HFFc6 (cell line): ENCODE results near the gene KCNJ10. TPM values are rescaled to one million over a fixed set of nuclear protein-coding genes. Genes with fewer than 3 reads are reported as not detected.
A peak's percentile ranks its signal among the peaks of the same experiment; 100 is the strongest.

ENCODE experiments used
- DNase-seq: peaks from one replicate; pipeline ENCODE4 v3.0.0-alpha.2; 2018
- H3K27ac Mint-ChIP-seq: 2 replicates; pipeline ENCODE4 v1.8.0; 2020; ENCODE audit warnings: mild to moderate bottlenecking, mixed read lengths
- H3K27me3 Mint-ChIP-seq: 2 replicates; pipeline ENCODE4 v1.8.0; 2021; ENCODE audit warnings: mild to moderate bottlenecking, moderate library complexity, mixed read lengths; ENCODE audit not compliant: insufficient read depth
- H3K36me3 Mint-ChIP-seq: 2 replicates; pipeline ENCODE4 v1.8.0; 2021; ENCODE audit warnings: low read depth, mixed read lengths
- H3K4me1 Mint-ChIP-seq: 2 replicates; pipeline ENCODE4 v1.8.0; 2020; ENCODE audit warnings: low read depth, mixed read lengths
- H3K4me3 Mint-ChIP-seq: 2 replicates; pipeline ENCODE4 v1.8.0; 2020; ENCODE audit warnings: mild to moderate bottlenecking, moderate library complexity, mixed read lengths
- H3K9me3 Mint-ChIP-seq: 2 replicates; pipeline ENCODE4 v1.8.0; 2020; ENCODE audit warnings: mild to moderate bottlenecking, mixed read lengths
- CTCF ChIP-seq: fragments of 200-600 bp; sonication (generic); IDR thresholded peaks from 2 replicates; pipeline ENCODE4 v1.5.0; 2021; ENCODE audit warnings: antibody characterized with exemption, mild to moderate bottlenecking
- total RNA-seq, 6 experiments: library from RNA; stranded (reverse); fragmentation: NEBNext Ultra II Directional; extraction: Animal tissue kit (Norgen Biotek cat#: 25700); gene quantifications; 2 replicates in 1 of 6; 3 replicates in 5 of 6; pipeline ENCODE4 v1.2.3, GENCODE V29; 2021

The KCNJ10 gene
- total RNA-seq, 6 experiments from 2014 or later: not detected

GRCh38 chr1:159968901-159969300 is 101.1 kb downstream of the KCNJ10 start:
- peaks cover 23% of the 10 kb centered on the region for H3K4me1 Mint-ChIP-seq
- no peak for DNase-seq
- H3K36me3 Mint-ChIP-seq: no peaks in the 10 kb centered on the region
- no peaks in the 10 kb centered on the region for H3K9me3 Mint-ChIP-seq
- no peak for TF ChIP-seq CTCF
- H3K27me3 Mint-ChIP-seq: peaks cover 34% of the 10 kb centered on the region; the same call in 1 of the 2 replicates
- H3K4me3 Mint-ChIP-seq: no peak overlapping the region
- H3K27ac Mint-ChIP-seq: no peak overlapping the region

GRCh38 chr1:159965263-159965662 is 104.7 kb downstream of the KCNJ10 start:
- no peak overlapping the region for H3K4me3 Mint-ChIP-seq

GRCh38 chr1:159964144-159964543 is 105.8 kb downstream of the KCNJ10 start:
- H3K36me3 Mint-ChIP-seq: no peaks in the 10 kb centered on the region
- H3K4me3 Mint-ChIP-seq: no peak overlapping the region
- no peak for TF ChIP-seq CTCF
- peaks cover 24% of the 10 kb centered on the region; the same call in 1 of the 2 replicates for H3K27me3 Mint-ChIP-seq
- H3K27ac Mint-ChIP-seq: no peak overlapping the region
- H3K9me3 Mint-ChIP-seq: no peaks in the 10 kb centered on the region
- DNase-seq: no peak
- peaks cover 34% of the 10 kb centered on the region for H3K4me1 Mint-ChIP-seq

More at GRCh38 chr1:159965263-159965662, 104.7 kb downstream of the KCNJ10 start:
- no peak overlapping the region for H3K27ac Mint-ChIP-seq
- no peak for TF ChIP-seq CTCF
- DNase-seq: no peak
- no peaks in the 10 kb centered on the region for H3K36me3 Mint-ChIP-seq
- H3K9me3 Mint-ChIP-seq: no peaks in the 10 kb centered on the region
- H3K4me1 Mint-ChIP-seq: peaks cover 27% of the 10 kb centered on the region
- peaks cover 27% of the 10 kb centered on the region; the same call in 1 of the 2 replicates for H3K27me3 Mint-ChIP-seq

- no peak overlapping the region for H3K27ac Mint-ChIP-seq
- no peaks in the 10 kb centered on the region for H3K36me3 Mint-ChIP-seq
- peaks cover 22% of the 10 kb centered on the region for H3K4me1 Mint-ChIP-seq
- TF ChIP-seq CTCF: no peak
- peak overlapping the region; percentile 10; the same call in 1 of the 2 replicates for H3K4me3 Mint-ChIP-seq
- H3K9me3 Mint-ChIP-seq: no peaks in the 10 kb centered on the region
- H3K27me3 Mint-ChIP-seq: peaks cover 20% of the 10 kb centered on the region; the same call in 1 of the 2 replicates
- no peak for DNase-seq
Measured at GRCh38 chr1:159962176-159962575, 107.8 kb downstream of the KCNJ10 start.

GRCh38 chr1:159961636-159962035 is 108.3 kb downstream of the KCNJ10 start:
- Mint-ChIP-seq H3K4me1 (peaks cover 22% of the 10 kb centered on the region), H3K4me3 (peak overlapping the region; percentile 50; the same call in 1 of the 2 replicates), H3K27me3 (peaks cover 21% of the 10 kb centered on the region; the same call in 1 of the 2 replicates), H3K9me3 (no peaks in the 10 kb centered on the region), H3K36me3 (no peaks in the 10 kb centered on the region), H3K27ac (peak overlapping the region; percentile 37; the same call in 1 of the 2 replicates)
- TF ChIP-seq CTCF: no peak
- DNase-seq: no peak
